Stomach (tissue), 19 donors: Measurements from ENCODE around the gene MUC16. TPM values are rescaled to one million over a fixed set of nuclear protein-coding genes. Genes with fewer than 3 reads are reported as not detected.
"Not testable (repeated sequence)": the region's sequence is repeated elsewhere in the genome, so short reads cannot be mapped to it uniquely, and the experiment has no call there.

Experiments used
- DNase-seq, 2 donors: peaks; one replicate each; pipeline versions ENCODE4 v3.0.0 to v3.0.0-alpha.2; 2013 to 2019
- H3K27ac ChIP-seq, 5 donors: fragments of 200-600 bp in 4 of 5; sonication (generic) in 4 of 5; one replicate each; pipeline ENCODE4 v1.5.1; 2013 to 2019; ENCODE audit warnings: mild to moderate bottlenecking in 1 of 5, moderate library complexity in 1 of 5
- H3K27me3 ChIP-seq, 3 donors: fragments of 200-600 bp; sonication (generic); one replicate each; pipeline ENCODE4 v1.5.1; 2017 to 2019; ENCODE audit warnings: mixed run types in 1 of 3
- H3K36me3 ChIP-seq, 4 donors: fragments of 200-600 bp; sonication (generic); 1 replicate in 3 of 4; 2 replicates in 1 of 4; pipeline ENCODE4 v1.5.1; 2016 to 2019
- H3K4me1 ChIP-seq, 4 donors: fragments of 200-600 bp; sonication (generic); one replicate each; pipeline ENCODE4 v1.5.1; 2016 to 2019
- H3K4me3 ChIP-seq, 4 donors: fragments of 200-600 bp; sonication (generic) in 3 of 4; one replicate each; pipeline ENCODE4 v1.5.1; 2016 to 2019; ENCODE audit warnings: mild to moderate bottlenecking in 1 of 4
- H3K9me3 ChIP-seq, 4 donors: fragments of 200-600 bp; sonication (generic); one replicate each; pipeline ENCODE4 v1.5.1; 2016 to 2019
- CTCF ChIP-seq, 7 experiments: fragments of 450-650 bp in 4 of 7; fragments of 200-600 bp in 3 of 7; sonication (generic) in 3 of 7; IDR thresholded peaks; one replicate each; pipeline ENCODE4 v1.5.1; 2016 to 2019; ENCODE audit warnings: antibody characterized with exemption in 7 of 7, control low read depth in 2 of 7, mild to moderate bottlenecking in 1 of 7
- EP300 ChIP-seq: sonication (generic); formaldehyde crosslinking; IDR thresholded peaks from one replicate; pipeline ENCODE4 v1.6.1; 2017; ENCODE audit warnings: antibody characterized with exemption
- POLR2A ChIP-seq, 4 donors: fragments of 450-650 bp; IDR thresholded peaks; one replicate each; pipeline ENCODE4 v1.6.1; 2016; ENCODE audit warnings: antibody characterized with exemption in 4 of 4, control low read depth in 2 of 4, mild to moderate bottlenecking in 1 of 4, moderate library complexity in 1 of 4
- POLR2AphosphoS5 ChIP-seq, 3 donors: sonication (generic); formaldehyde crosslinking; IDR thresholded peaks; one replicate each; pipeline ENCODE4 v1.6.1; 2016; ENCODE audit warnings: antibody characterized with exemption in 3 of 3
- WGBS, 5 donors: extraction: QIAGEN DNeasy Blood & Tissue Kit in 3 of 5; methylation state at CpG; one replicate each; pipeline versions ENCODE4 v1.1.5 to v1.1.7; 2013 to 2018; 5-methylcytosine and 5-hydroxymethylcytosine counted together
- intact Hi-C: fragments of 100-400 bp; cut with DNase I; formaldehyde crosslinking; loops from one replicate; pipeline ENCODE4 v1.15.1; 2023; ENCODE audit warnings: low total_unique reads
- long read RNA-seq, 10 donors: transcript quantifications; one replicate each; lab custom pipeline, GENCODE V29; 2026
- polyA plus RNA-seq, 3 donors: library from polyadenylated mRNA; stranded (reverse); fragments of 200-250 nt; gene quantifications; one replicate each; pipeline ENCODE4 v1.2.3, GENCODE V29; 2013
- total RNA-seq, 5 donors: library from RNA; depleted of rRNA; stranded (reverse); fragments of >200 nt; gene quantifications; one replicate each; pipeline versions ENCODE4 v1.1.0 to v1.2.3, GENCODE V29; 2014 to 2016
- donor health status: healthy with polysubstance abuse.
- donor health status: Bipolar disorder and iron deficiency.
- donor health status: healthy.

MUC16 gene
- total RNA-seq (under 1 TPM in 2 of 5 donors, not detected in 3; 0.45 to 0.55 TPM), polyA plus RNA-seq (under 1 TPM in 1 of 3 donors, not detected in 2; 0.28 TPM)
- long read RNA-seq, donor 1 = 0 reads
- long read RNA-seq, donor 2 = 0 reads
- long read RNA-seq, donor 3 = 0 reads
- long read RNA-seq, donor 4 = 0 reads
- long read RNA-seq, donor 5 = 0 reads
- long read RNA-seq, donor 6 = 0 reads
- long read RNA-seq, donor 7 = 0 reads
- long read RNA-seq, donor 8 = 0 reads
- long read RNA-seq, donor 9 = 0 reads
- long read RNA-seq, donor 10 = 0 reads

GRCh38 chr19:9009935-9010651 is at the start of gene MUC16:
TSS of gene MUC16 (minus strand) at chr19:9010409.
- peaks cover 0 to 52% (median 0%) of the 10 kb centered on the region in 3 donors for H3K27me3 ChIP-seq
- H3K9me3 ChIP-seq = no peaks in the 10 kb centered on the region
- H3K36me3 ChIP-seq = no peaks in the 10 kb centered on the region
- 56 to 69% (median 61%) methylated on average over 15 to 20 of the region's 20 CpGs for WGBS, 5 donors
- peak in 1 of 2 donors; percentile 6 for DNase-seq
- intact Hi-C loops = no loop called here
- no peak within 1 kb of the TSS for H3K4me3 ChIP-seq
- no peak within 1 kb of the TSS for H3K27ac ChIP-seq
- TF ChIP-seq POLR2AphosphoS5 (IDR thresholded peaks at IDR 0.05) (no peak), POLR2A (IDR thresholded peaks at IDR 0.05) (no peak), EP300 (no peak), CTCF (IDR thresholded peaks at IDR 0.05) (no peak)
- no peaks in the 10 kb centered on the region for H3K4me1 ChIP-seq

DNA sequence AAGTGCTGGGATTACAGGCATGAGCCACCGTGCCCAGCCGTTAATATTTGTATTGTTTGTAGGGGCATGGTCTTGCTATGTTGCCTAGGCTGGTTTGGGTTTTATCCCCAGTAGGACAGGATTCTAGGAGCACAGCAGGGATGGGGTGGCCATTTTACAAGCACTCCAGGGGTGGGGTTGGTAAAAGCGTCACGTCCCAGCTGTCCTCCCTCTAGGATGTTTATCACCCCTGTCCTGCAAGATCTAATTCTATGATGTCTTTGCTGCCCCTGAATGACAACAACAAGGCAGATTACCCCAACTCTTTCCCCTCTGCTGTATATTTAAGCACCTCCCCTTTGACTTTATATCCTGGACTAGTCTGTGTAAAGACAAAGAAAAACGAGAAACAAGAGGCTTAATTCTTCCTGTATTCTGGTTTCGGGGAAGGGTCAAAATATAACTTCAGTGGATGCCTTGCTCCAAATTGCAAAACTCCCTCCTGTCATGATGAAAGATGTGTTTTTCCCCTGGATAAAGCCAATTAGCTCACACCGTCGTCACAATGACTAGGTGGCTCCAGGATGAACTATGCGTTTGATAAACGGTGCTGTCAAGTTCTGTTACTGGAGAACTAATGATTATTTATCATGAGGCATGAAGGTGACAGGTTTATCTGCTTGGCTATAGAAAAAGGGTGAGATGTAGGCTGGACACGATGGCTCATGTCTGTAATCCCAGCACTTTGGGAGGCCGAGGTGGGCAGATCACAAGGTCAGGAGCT is 48.9 kb upstream of the MUC16 start:
- Histone ChIP-seq H3K9me3 (no peaks in the 10 kb centered on the region), H3K4me3 (no peak overlapping the region), H3K4me1 (no peaks in the 10 kb centered on the region), H3K27ac (no peak overlapping the region), H3K27me3 (peaks cover 0 to 35% (median 5%) of the 10 kb centered on the region in 3 donors), H3K36me3 (no peaks in the 10 kb centered on the region)
- intact Hi-C loops = no loop called here
- DNase-seq = peak in 1 of 2 donors; percentile 62
- 25 to 43% (median 33%) methylated on average over 10 to 12 of the region's 12 CpGs for WGBS, 5 donors
- TF ChIP-seq CTCF (IDR thresholded peaks at IDR 0.05) (no peak), POLR2AphosphoS5 (IDR thresholded peaks at IDR 0.05) (no peak), POLR2A (IDR thresholded peaks at IDR 0.05) (no peak), EP300 (no peak)

DNA sequence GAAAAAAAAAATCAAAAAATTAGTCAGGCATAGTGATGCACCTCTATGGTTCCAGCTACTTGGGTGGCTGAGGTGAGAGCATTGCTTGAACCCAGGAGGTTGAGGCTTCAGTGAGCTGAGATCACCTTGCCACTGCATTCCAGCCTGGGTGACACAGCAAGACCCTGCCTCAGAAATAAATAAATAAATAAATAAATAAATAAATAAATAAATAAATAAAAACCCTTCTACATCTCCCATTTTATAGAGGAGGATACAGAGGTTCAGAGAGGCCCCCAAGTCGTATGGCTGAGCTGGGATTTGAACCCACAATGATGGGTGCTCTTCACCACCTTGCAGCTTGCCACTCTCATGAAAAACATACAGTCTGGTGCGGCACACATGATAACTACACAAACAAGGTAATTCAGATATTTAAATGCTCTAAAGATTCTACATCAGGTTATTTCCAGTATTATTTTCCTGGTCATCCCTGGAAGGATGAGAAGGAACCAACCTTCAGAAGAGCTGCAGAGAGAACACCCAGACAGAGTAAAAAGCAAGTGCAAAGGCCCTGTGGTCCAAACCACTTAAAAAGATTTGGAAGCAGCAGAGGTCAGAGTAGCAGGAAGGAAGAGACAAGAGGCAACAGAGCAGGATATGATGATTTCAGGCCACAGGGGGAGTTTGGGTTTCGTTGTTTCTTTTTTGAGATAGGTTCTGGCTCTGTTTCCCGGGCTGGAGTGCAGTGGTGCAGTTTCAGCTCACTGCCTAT is 47.5 kb upstream of the MUC16 start:
- Histone ChIP-seq H3K9me3 (no peaks in the 10 kb centered on the region), H3K36me3 (no peaks in the 10 kb centered on the region), H3K27ac (no peak overlapping the region), H3K27me3 (peaks cover 0 to 35% (median 5%) of the 10 kb centered on the region in 3 donors), H3K4me1 (no peaks in the 10 kb centered on the region), H3K4me3 (no peak overlapping the region)
- TF ChIP-seq EP300 (no peak), POLR2AphosphoS5 (IDR thresholded peaks at IDR 0.05) (no peak), POLR2A (IDR thresholded peaks at IDR 0.05) (no peak), CTCF (IDR thresholded peaks at IDR 0.05) (no peak)
- intact Hi-C loops = no loop called here
- 64 to 85% (median 77%) methylated on average over 4 of the region's 4 CpGs for WGBS, 5 donors
- no peak for DNase-seq

GRCh38 chr19:9056131-9056530 is 45.9 kb upstream of the MUC16 start:
- H3K9me3 ChIP-seq, H3K4me1 ChIP-seq, H3K27ac ChIP-seq, H3K4me3 ChIP-seq, H3K36me3 ChIP-seq, DNase-seq, intact Hi-C loops: not testable (repeated sequence)
- H3K27me3 ChIP-seq = peaks cover 0 to 35% (median 5%) of the 10 kb centered on the region in 3 donors
- 92 to 98% (median 93%) methylated on average over 9 of the region's 9 CpGs for WGBS, 5 donors
